CD4-positive, CD25-positive, alpha-beta regulatory T cell (primary cell): ENCODE results near the gene GPS1. TPM values are rescaled to one million over a fixed set of nuclear protein-coding genes. Genes with fewer than 3 reads are reported as not detected.
"Not testable (repeated sequence)": the region's sequence is repeated elsewhere in the genome, so short reads cannot be mapped to it uniquely, and the experiment has no call there.

Source experiments
- ATAC-seq, 2 donors: fragments of 150-1000 bp; cut with Tn5 transposase; one replicate each; pipeline ENCODE4 v1.10.0; 2021; ENCODE audit warnings: low read depth in 2 of 2, moderate number of reproducible peaks in 2 of 2, moderate library complexity in 1 of 2
- DNase-seq, 3 donors: peaks; one replicate each; pipeline versions ENCODE4 v3.0.0 to v3.0.0-alpha.2; 2012 to 2022; ENCODE audit warnings: mixed read lengths in 1 of 3
- H3K27ac ChIP-seq: one replicate; pipeline ENCODE4 v1.7.0; 2013; ENCODE audit warnings: mild to moderate bottlenecking, low read length; ENCODE audit not compliant: insufficient read depth, poor library complexity, severe bottlenecking
- H3K27me3 ChIP-seq: one replicate; pipeline ENCODE4 v1.7.0; 2013; ENCODE audit warnings: low read length; ENCODE audit not compliant: control insufficient read depth, insufficient read depth
- H3K36me3 ChIP-seq: one replicate; pipeline ENCODE4 v1.7.0; 2013; ENCODE audit warnings: mild to moderate bottlenecking, low read length, moderate library complexity; ENCODE audit not compliant: control insufficient read depth, insufficient read depth
- H3K4me1 ChIP-seq: 2 replicates; pipeline ENCODE4 v1.7.0; 2013; ENCODE audit warnings: mild to moderate bottlenecking, low read length; ENCODE audit not compliant: insufficient read depth, control insufficient read depth, poor library complexity, severe bottlenecking
- H3K4me3 ChIP-seq: one replicate; pipeline ENCODE4 v1.7.0; 2013; ENCODE audit warnings: low read depth, mild to moderate bottlenecking, low read length, moderate library complexity
- H3K9me3 ChIP-seq, 2 experiments: 1 replicate in 1 of 2; 2 replicates in 1 of 2; pipeline ENCODE4 v1.7.0; 2013; ENCODE audit warnings: low read length in 2 of 2, mild to moderate bottlenecking in 1 of 2, moderate library complexity in 1 of 2; ENCODE audit not compliant: control insufficient read depth in 2 of 2
- H3K27ac Mint-ChIP-seq, 3 donors: one replicate each; pipeline ENCODE4 v1.8.0; 2020 to 2022; ENCODE audit warnings: mild to moderate bottlenecking in 3 of 3, mixed read lengths in 3 of 3, moderate library complexity in 2 of 3
- H3K27me3 Mint-ChIP-seq: one replicate; pipeline ENCODE4 v1.8.0; 2022; ENCODE audit warnings: mild to moderate bottlenecking, mixed read lengths
- H3K36me3 Mint-ChIP-seq: one replicate; pipeline ENCODE4 v1.8.0; 2020; ENCODE audit warnings: mixed read lengths
- H3K4me1 Mint-ChIP-seq, 4 donors: one replicate each; pipeline ENCODE4 v1.8.0; 2020 to 2022; ENCODE audit warnings: mixed read lengths in 4 of 4, mild to moderate bottlenecking in 1 of 4
- H3K4me3 Mint-ChIP-seq, 4 donors: one replicate each; pipeline ENCODE4 v1.8.0; 2020 to 2022; ENCODE audit warnings: mild to moderate bottlenecking in 4 of 4, mixed read lengths in 4 of 4, moderate library complexity in 3 of 4
- H3K9me3 Mint-ChIP-seq, 7 donors: one replicate each; pipeline ENCODE4 v1.8.0; 2020 to 2022; ENCODE audit warnings: mixed read lengths in 7 of 7, mild to moderate bottlenecking in 3 of 7, moderate library complexity in 2 of 7
- polyA plus RNA-seq, 4 donors: library from polyadenylated mRNA; unstranded; fragments of 300-500 nt; fragmentation: Illumina TruSeq; gene quantifications; one replicate each; pipeline ENCODE4 v1.2.3, GENCODE V29; 2021
- total RNA-seq: library from RNA; stranded (reverse); gene quantifications from one replicate; pipeline ENCODE4 v1.2.3, GENCODE V29; 2022

Gene GPS1
- total and polyA plus RNA-seq, 5 donors from 2014 or later: 87.5 to 170 (median 153) TPM

DNA sequence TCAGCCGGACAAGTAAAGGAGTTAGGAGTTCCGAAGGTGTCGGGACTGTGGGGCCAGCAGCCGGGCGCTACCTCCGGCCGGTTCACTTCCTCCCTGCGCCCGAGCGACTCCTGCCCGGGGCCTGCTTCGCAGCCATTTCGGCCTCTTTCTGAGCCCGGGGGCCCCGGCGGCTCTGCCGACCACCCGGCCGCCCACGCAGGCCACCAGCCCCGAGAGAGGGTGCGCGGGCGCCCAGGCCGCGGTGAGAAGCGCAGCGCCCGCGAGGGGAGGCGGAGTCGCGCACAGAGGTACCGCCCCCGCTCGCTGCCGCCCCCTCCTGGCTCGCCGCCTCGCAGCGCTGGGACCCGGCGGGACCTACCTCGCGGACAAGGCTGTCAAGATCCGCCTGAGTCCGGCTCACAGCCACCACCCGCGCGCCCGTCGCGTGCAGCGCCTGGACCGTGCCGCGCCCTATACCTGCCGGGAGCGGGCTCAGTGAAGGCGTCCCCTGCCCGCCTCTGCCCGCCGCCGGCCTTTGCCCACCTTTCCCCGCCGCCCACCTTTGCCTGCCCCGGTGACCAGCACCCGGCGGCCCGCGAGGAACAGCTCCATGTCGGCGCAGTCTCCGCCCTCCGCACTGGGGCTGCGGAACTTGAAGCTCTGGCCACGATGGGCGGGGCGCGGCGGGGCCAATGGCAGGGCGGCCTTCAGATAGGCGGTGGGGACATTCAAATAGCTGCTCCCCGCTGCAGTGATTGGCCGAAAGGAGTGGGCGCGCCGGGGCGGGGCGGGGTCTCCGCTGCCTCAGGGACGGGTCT, 14.4 kb upstream of the GPS1 start, which contains the start of gene DCXR:
Gene DCXR, minus strand, starts transcription at position 606 of the 797 bp plus-strand sequence. Its CDS starts 15 bp downstream, at position 591.
- no peaks in the 10 kb centered on the region for H3K9me3 Mint-ChIP-seq
- no peaks in the 10 kb centered on the region for H3K27me3 Mint-ChIP-seq

DNA sequence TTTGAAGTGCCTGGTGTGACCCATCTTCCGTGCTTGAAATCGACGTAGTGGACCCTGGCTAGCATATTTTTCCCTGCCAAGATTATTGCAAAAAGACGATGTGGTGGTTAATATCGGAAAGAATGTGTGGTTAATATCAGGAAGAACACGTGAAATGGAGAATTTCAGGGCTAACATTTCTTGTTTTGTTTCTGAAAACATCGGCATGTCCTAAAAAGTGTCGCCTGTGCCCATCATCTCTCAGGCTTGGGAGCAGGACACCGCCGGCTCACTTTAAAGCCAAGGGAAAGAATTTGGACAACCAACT, 13.9 kb upstream of the GPS1 start:
- DNase-seq: no peak
- H3K36me3 ChIP-seq: no peaks in the 10 kb centered on the region
- Mint-ChIP-seq H3K4me3 (peak overlapping the region; percentile 84 to 95 (median 91)), H3K4me1 (peaks cover 5 to 29% (median 13%) of the 10 kb centered on the region in 4 donors), H3K27ac (peak overlapping the region; percentile 64 to 91 (median 87)), H3K27me3 (no peaks in the 10 kb centered on the region), H3K36me3 (peaks cover 5% of the 10 kb centered on the region), H3K9me3 (no peaks in the 10 kb centered on the region)
- no peaks in the 10 kb centered on the region for H3K27me3 ChIP-seq
- no peaks in the 10 kb centered on the region for H3K9me3 ChIP-seq
- peak overlapping the region; percentile 78 for H3K4me3 ChIP-seq
- H3K4me1 ChIP-seq: peaks cover 23% of the 10 kb centered on the region
- peak overlapping the region; percentile 86 for H3K27ac ChIP-seq
- ATAC-seq: no peak

More for the DNA sequence above, 14.4 kb upstream of the GPS1 start, which contains the start of gene DCXR:
- Histone ChIP-seq H3K9me3 (no peaks in the 10 kb centered on the region), H3K27me3 (no peaks in the 10 kb centered on the region), H3K36me3 (no peaks in the 10 kb centered on the region), H3K4me3 (peak within 1 kb of the TSS; percentile 78), H3K27ac (peak within 1 kb of the TSS; percentile 86), H3K4me1 (peaks cover 23% of the 10 kb centered on the region)
- H3K4me1 Mint-ChIP-seq: peaks cover 5 to 30% (median 13%) of the 10 kb centered on the region in 4 donors
- H3K36me3 Mint-ChIP-seq: peaks cover 5% of the 10 kb centered on the region
- ATAC-seq (peak; percentile 92 to 94), DNase-seq (peak; percentile 94 to 98 (median 96))
- peak within 1 kb of the TSS; percentile 84 to 95 (median 91) for H3K4me3 Mint-ChIP-seq
- peak within 1 kb of the TSS; percentile 64 to 91 (median 87) for H3K27ac Mint-ChIP-seq

DNA sequence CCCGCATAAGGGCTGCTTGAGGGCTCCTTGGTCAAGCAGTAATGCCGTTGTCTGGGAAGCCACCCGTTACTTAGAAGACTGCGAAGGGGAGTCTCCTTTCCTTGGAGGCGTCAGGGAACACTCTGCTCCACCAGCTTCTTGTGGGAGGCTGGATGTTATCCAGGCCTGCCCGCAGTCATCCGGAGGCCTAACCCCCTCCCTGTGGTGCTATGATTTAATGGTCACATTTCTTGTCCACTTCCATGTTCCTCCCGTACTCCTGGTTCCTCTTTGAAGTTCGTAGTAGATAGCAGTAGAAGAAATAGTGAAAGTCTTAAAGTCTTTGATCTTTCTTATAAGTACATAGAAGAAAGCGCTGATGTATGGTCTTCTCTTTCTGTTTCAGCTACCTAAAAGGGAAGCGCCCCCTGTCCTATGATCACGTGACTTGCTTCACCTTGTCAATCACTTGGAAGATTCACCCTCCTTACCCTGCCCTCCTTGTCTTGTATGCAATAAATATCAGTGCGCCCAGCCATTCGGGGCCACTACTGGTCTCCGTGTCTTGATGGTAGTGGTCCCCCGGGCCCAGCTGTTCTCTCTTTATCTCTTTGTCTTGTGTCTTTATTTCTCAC, 12.8 kb upstream of the GPS1 start:
- H3K4me1 ChIP-seq: peaks cover 23% of the 10 kb centered on the region

DNA sequence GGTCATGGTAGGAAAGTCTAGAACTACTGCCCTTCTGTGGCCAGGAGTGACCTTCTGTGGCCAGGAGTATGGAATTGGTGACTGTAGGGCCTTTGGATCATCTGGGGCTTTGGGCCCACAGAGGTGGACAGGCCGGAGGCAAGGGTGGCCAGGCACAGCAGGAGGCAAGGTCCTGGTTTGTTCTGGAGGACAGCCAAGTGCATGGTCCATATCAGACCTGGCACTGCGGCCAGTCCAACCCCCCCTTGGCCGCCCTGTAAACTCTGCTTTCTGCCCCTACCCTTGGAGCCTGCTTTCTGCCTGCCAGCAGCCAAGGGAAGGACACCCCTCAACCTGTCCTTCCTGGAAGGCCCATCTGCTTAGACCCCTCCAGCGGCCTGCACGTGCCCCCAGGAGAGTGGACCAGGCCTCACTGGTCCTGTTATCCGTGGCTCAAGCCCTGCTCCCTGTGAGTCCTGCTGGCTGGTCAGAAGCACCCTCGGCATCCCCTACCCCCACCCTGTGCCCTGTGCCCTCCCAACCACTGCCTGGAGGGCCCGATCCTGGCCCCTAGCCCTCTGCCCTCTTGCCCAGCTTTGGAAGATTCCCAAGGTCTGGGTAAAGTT, 11.9 kb upstream of the GPS1 start:
- Mint-ChIP-seq H3K4me3 (peak overlapping the region in 2 of 4 donors; percentile 63 to 79), H3K9me3 (no peaks in the 10 kb centered on the region), H3K27me3 (no peaks in the 10 kb centered on the region), H3K27ac (peak overlapping the region in 1 of 3 donors; percentile 81), H3K36me3 (peaks cover 5% of the 10 kb centered on the region), H3K4me1 (peaks cover 5 to 28% (median 13%) of the 10 kb centered on the region in 4 donors)
- Histone ChIP-seq H3K9me3 (no peaks in the 10 kb centered on the region), H3K36me3 (no peaks in the 10 kb centered on the region), H3K27me3 (no peaks in the 10 kb centered on the region), H3K4me1 (peaks cover 23% of the 10 kb centered on the region), H3K27ac (no peak overlapping the region), H3K4me3 (no peak overlapping the region)
- ATAC-seq (no peak), DNase-seq (no peak)

More for the DNA sequence above, 12.8 kb upstream of the GPS1 start:
- peak overlapping the region in 3 of 4 donors; percentile 63 to 79 (median 69) for H3K4me3 Mint-ChIP-seq
- not testable (repeated sequence) for H3K9me3 Mint-ChIP-seq, H3K27me3 Mint-ChIP-seq, H3K36me3 ChIP-seq, H3K9me3 ChIP-seq, H3K27ac ChIP-seq, H3K36me3 Mint-ChIP-seq, H3K27me3 ChIP-seq, ATAC-seq, H3K4me3 ChIP-seq
- peak overlapping the region in 2 of 3 donors; percentile 67 to 81 for H3K27ac Mint-ChIP-seq
- H3K4me1 Mint-ChIP-seq: peaks cover 5 to 28% (median 13%) of the 10 kb centered on the region in 4 donors
- peak in 1 of 3 donors; percentile 39 for DNase-seq

DNA sequence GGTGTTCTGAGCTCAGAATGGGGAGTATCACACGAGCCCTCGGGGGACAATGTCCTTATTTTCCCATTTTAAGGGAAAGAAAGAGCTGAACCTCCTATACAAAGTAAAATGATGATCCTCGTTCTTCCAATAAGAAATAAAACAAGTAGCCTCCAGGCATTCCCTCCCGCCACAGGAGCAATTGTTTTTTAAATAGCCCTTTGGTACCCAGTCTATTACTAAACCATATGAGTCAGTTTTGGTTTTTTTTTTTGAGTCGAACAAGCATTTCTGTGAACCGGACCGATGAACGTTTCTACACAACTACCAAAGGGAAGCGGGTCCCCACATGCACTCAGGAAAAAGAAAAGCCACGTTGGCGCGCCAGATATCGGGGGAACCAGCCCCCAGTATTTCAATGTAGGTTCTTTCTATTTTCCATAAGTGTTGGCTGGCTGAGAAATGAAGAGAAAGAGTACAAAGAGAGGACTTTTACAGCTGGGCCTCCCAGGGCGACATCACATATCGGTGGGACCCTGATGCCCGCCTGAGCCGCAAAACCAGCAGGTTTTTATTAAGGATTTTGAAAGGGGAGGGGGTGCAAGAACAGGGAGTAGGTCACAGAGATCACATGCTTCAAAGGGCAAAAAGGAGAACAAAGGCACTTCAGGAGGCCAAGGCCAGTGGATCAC, 10.4 kb upstream of the GPS1 start:
- Mint-ChIP-seq H3K9me3 (peaks cover 0 to 1% (median 0%) of the 10 kb centered on the region in 7 donors), H3K4me3 (peak overlapping the region in 1 of 4 donors; percentile 32), H3K36me3 (no peaks in the 10 kb centered on the region), H3K27ac (no peak overlapping the region), H3K27me3 (no peaks in the 10 kb centered on the region), H3K4me1 (peaks cover 5 to 14% (median 7%) of the 10 kb centered on the region in 4 donors)
- H3K27me3 ChIP-seq: no peaks in the 10 kb centered on the region
- no peak overlapping the region for H3K27ac ChIP-seq
- DNase-seq: no peak
- no peaks in the 10 kb centered on the region for H3K9me3 ChIP-seq
- H3K4me3 ChIP-seq: no peak overlapping the region
- ATAC-seq: no peak
- no peaks in the 10 kb centered on the region for H3K36me3 ChIP-seq
- H3K4me1 ChIP-seq: peaks cover 14% of the 10 kb centered on the region

DNA sequence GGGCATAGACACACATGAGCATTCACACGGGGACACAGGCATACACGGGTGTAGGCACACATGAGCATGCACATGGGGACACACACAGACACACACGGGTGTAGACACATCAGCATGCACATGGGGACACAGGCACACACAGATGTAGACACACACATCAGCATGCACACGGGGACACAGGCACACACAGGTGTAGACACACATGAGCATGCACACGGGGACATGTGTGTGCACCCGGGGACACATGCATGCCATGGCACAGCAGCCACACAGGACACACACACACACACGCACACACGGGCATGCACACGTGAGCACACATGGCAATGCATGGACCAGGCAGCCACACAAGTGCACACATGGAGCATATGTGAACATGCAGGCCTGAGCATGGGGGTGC, 9.0 kb upstream of the GPS1 start:
- peaks cover 4 to 15% (median 6%) of the 10 kb centered on the region in 4 donors for H3K4me1 Mint-ChIP-seq
- ATAC-seq (no peak), DNase-seq (no peak)
- Histone ChIP-seq H3K4me1 (peaks cover under 1% of the 10 kb centered on the region), H3K4me3 (no peak overlapping the region), H3K27me3 (no peaks in the 10 kb centered on the region), H3K27ac (no peak overlapping the region), H3K36me3 (no peaks in the 10 kb centered on the region), H3K9me3 (no peaks in the 10 kb centered on the region)
- peaks cover 0 to 1% (median 0%) of the 10 kb centered on the region in 7 donors for H3K9me3 Mint-ChIP-seq
- peaks cover 6% of the 10 kb centered on the region for H3K36me3 Mint-ChIP-seq
- H3K27ac Mint-ChIP-seq: no peak overlapping the region
- H3K4me3 Mint-ChIP-seq: no peak overlapping the region
- no peaks in the 10 kb centered on the region for H3K27me3 Mint-ChIP-seq

DNA sequence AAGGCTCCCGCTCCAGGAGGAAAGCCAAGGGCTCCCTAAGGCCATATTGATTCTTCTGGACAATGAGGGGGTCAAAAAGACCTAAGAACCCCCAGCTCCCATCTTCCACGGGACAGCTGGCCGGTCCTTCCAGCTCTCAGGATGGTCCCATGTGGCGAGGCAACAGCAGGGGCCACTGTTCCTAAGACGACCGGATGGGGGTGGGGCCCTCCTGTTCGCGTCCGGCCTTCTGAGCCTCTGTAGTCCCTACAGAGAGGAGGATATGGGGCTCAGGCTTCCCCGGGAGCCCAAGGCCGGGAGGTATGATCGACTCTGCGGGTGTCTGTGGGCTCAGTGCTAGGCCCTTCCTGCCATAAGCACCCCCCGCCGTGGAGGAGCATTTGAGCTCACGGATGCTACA, 8.2 kb upstream of the GPS1 start:
- Histone ChIP-seq H3K27ac (no peak overlapping the region), H3K4me3 (no peak overlapping the region), H3K9me3 (no peaks in the 10 kb centered on the region), H3K4me1 (no peaks in the 10 kb centered on the region), H3K36me3 (no peaks in the 10 kb centered on the region), H3K27me3 (no peaks in the 10 kb centered on the region)
- peaks cover 0 to 11% (median 0%) of the 10 kb centered on the region in 4 donors for H3K4me1 Mint-ChIP-seq
- peak overlapping the region in 1 of 4 donors; percentile 51 for H3K4me3 Mint-ChIP-seq
- no peak overlapping the region for H3K27ac Mint-ChIP-seq
- H3K9me3 Mint-ChIP-seq: peaks cover 0 to 1% (median 0%) of the 10 kb centered on the region in 7 donors
- peaks cover 7% of the 10 kb centered on the region for H3K36me3 Mint-ChIP-seq
- DNase-seq: no peak
- H3K27me3 Mint-ChIP-seq: no peaks in the 10 kb centered on the region
- ATAC-seq: peak in 1 of 2 donors; percentile 28
